GM12891 (cell line): ENCODE measurements around the gene PHF2.

Source experiments
- POLR2A ChIP-seq: IDR thresholded peaks from 2 replicates; pipeline ENCODE4 v1.6.1; 2011; ENCODE audit warnings: low read depth, low read length, control low read depth
- POLR2AphosphoS5 ChIP-seq: IDR thresholded peaks from 2 replicates; pipeline ENCODE4 v1.6.1; 2011; ENCODE audit warnings: low read depth, low read length, control low read depth
- POU2F2 ChIP-seq: IDR thresholded peaks from 2 replicates; pipeline ENCODE4 v1.6.1; 2011; ENCODE audit warnings: low read depth, mild to moderate bottlenecking, control low read depth, low read length, moderate library complexity

- TF ChIP-seq POLR2A (no peak), POLR2AphosphoS5 (no peak), POU2F2 (no peak)
These were observed 16.8 kb downstream of the PHF2 start for GRCh38 chr9:93593144-93593658.
